Lung (tissue), 12 donors: Measurements from ENCODE around the gene POLR3E. TPM values are rescaled to one million over a fixed set of nuclear protein-coding genes. Genes with fewer than 3 reads are reported as not detected.

Experiments
- ATAC-seq: fragments of 200-7000 bp; cut with Tn5 transposase; one replicate; pipeline ENCODE4 v1.9.1; 2020; ENCODE audit warnings: moderate number of reproducible peaks; ENCODE audit not compliant: insufficient read depth, low FRiP score
- DNase-seq, 3 donors: peaks; one replicate each; pipeline ENCODE4 v3.0.0-alpha.2; 2013 to 2017
- H3K27ac ChIP-seq, 2 donors: one replicate each; pipeline ENCODE4 v1.5.1; 2013; ENCODE audit warnings: mild to moderate bottlenecking in 2 of 2, moderate library complexity in 2 of 2, control low read depth in 1 of 2, inconsistent platforms in 1 of 2, low read depth in 1 of 2, low read length in 1 of 2
- H3K27me3 ChIP-seq, 3 donors: one replicate each; pipeline ENCODE4 v1.5.1; 2013; ENCODE audit warnings: low read length in 2 of 3; ENCODE audit not compliant: control insufficient read depth in 3 of 3, insufficient read depth in 3 of 3
- H3K36me3 ChIP-seq, 4 donors: one replicate each; pipeline ENCODE4 v1.5.1; 2013; ENCODE audit warnings: low read length in 4 of 4, mild to moderate bottlenecking in 1 of 4, moderate library complexity in 1 of 4; ENCODE audit not compliant: control insufficient read depth in 4 of 4, insufficient read depth in 4 of 4
- H3K4me1 ChIP-seq, 5 donors: one replicate each; pipeline ENCODE4 v1.5.1; 2013; ENCODE audit warnings: low read length in 5 of 5, mild to moderate bottlenecking in 2 of 5, moderate library complexity in 1 of 5; ENCODE audit not compliant: control insufficient read depth in 5 of 5, insufficient read depth in 5 of 5
- H3K4me3 ChIP-seq: one replicate; pipeline ENCODE4 v1.5.1; 2013; ENCODE audit warnings: mild to moderate bottlenecking, control low read depth, moderate library complexity
- H3K9ac ChIP-seq, 2 donors: one replicate each; pipeline ENCODE4 v1.5.1; 2013; ENCODE audit warnings: low read length in 2 of 2, control low read depth in 1 of 2; ENCODE audit not compliant: insufficient read depth in 1 of 2
- H3K9me3 ChIP-seq, 4 donors: one replicate each; pipeline ENCODE4 v1.5.1; 2013; ENCODE audit warnings: low read length in 3 of 4, mild to moderate bottlenecking in 1 of 4, moderate library complexity in 1 of 4; ENCODE audit not compliant: control insufficient read depth in 4 of 4, insufficient read depth in 3 of 4
- CTCF ChIP-seq: IDR thresholded peaks from 2 replicates; pipeline ENCODE4 v1.5.1; 2012; ENCODE audit warnings: mild to moderate bottlenecking; ENCODE audit errors: control extremely low read depth, extremely low read depth
- WGBS, 2 donors: extraction: QIAGEN DNeasy Blood & Tissue Kit; methylation state at CpG; one replicate each; pipeline ENCODE4 v1.1.7; 2013; 5-methylcytosine and 5-hydroxymethylcytosine counted together
- polyA plus RNA-seq, 2 donors: library from polyadenylated mRNA; stranded (reverse); fragments of 200-250 nt; gene quantifications; one replicate each; pipeline ENCODE4 v1.2.1, GENCODE V29; 2013
- total RNA-seq, 2 donors: library from RNA; depleted of rRNA in 1 of 2; stranded (reverse); fragments of >200 nt in 1 of 2; gene quantifications; one replicate each; pipeline ENCODE4 v1.2.1, GENCODE V29; 2014 to 2021
- donor health status: control.
- donor health status: control.
- donor health status: Bipolar disorder and iron deficiency.
- donor health status: healthy.
- donor health status: DM: yes; HTN: yes; CAD: no.

POLR3E gene
- total and polyA plus RNA-seq, 4 donors: 23.2 to 44.3 (median 34.0) TPM

DNA sequence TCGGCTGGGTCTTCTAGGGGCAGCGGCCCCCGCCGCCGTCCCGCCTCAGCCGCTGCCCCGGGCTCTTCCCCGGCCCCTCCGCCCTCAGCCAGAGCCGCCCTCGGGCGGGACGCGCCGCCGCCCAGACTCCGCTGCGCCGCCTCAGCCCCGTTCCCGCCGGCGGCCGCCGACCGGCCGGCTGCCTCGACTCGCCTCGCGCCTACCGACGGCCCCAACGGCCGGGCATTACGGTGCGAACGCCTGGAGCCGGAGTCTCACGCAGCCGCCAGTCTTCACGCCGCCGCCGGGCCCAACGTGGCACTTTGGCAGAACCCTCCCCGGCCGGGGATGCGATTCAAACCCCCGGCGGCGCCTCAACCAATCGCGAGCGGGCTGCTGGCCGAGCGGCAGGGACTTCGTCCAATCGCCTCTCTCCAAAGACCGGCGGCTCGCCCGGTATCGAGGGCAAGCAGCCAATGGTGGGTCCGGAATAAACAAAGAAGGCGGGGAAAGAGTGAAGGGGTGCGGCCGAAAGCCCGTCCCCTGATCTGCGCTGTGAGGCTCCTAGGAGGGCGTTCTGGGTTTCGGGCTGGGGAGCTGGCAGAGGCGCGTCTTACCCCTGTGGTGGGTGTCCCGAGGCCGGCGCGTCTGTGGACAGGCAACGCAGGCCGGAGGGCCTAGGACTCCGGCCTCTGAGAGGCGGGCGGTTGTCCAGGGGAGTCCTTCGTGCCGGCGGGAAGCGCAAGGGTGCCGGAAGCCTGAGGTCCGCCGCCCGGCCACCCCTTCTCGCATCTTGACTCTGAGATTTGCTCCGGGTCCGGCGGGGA lies 77.3 kb downstream of the POLR3E start, which contains the start of gene CDR2:
CDR2 (minus strand) TSS at position 309 of the 806 bp plus-strand sequence. CDS start 310 bp downstream, outside the sequence.
- DNase-seq (peak; percentile 98 to 99 (median 99)), ATAC-seq (peak; percentile 94)
- Histone ChIP-seq H3K4me1 (peaks cover 0 to 34% (median 10%) of the 10 kb centered on the region in 5 donors), H3K9me3 (no peaks in the 10 kb centered on the region), H3K4me3 (peak within 1 kb of the TSS; percentile 88), H3K27me3 (no peaks in the 10 kb centered on the region), H3K27ac (peak within 1 kb of the TSS; percentile 72 to 85), H3K36me3 (no peaks in the 10 kb centered on the region), H3K9ac (peak within 1 kb of the TSS; percentile 29 to 72)
- WGBS, 2 donors: 1% methylated on average over 89 to 96 of the region's 96 CpGs
- TF ChIP-seq CTCF: no peak

DNA sequence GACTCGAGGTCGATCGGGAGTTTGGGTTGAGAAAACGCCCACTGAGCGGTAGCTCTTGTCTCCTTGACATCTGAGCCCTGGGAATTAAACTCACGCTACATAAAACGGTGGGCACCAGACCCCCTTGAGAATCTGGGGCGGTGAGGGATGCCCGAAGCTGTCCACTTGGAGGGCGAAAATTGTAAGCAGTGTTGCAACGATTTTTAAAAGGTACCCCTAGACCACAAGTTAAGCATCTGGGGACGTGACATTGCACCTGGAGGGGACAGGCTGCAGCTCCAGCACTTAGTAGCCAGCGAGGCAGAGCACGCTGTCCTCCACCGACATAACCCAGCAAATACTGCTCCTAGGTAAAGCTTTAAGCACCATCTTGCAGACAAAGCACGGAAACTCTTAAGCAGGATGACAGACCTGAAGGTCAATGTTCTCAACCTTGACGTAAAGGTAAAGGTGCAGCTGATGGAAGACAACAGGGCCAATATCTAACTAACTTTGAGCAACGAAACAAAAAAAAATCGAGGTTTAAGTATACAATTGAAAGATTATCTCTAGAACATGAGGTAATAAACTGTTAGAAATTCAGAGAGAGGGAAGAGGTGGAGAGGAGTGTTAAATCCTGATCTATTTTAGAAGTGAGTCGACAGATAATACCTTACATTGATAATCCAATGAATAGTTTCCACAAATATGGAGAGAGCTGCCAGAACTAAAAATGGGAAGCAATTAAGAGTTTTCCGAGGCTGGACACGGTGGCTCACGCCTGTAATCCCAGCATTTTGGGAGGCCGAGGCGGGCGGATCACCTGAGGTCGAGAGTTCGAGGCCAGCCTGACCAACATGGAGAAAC lies 78.1 kb downstream of the POLR3E start:
- no peak for ATAC-seq
- no peaks in the 10 kb centered on the region for H3K36me3 ChIP-seq
- H3K9me3 ChIP-seq: no peaks in the 10 kb centered on the region
- no peak overlapping the region for H3K27ac ChIP-seq
- peaks cover under 1 to 26% (median 6%) of the 10 kb centered on the region in 5 donors for H3K4me1 ChIP-seq
- DNase-seq: peak in 1 of 3 donors; percentile 25
- no peak for TF ChIP-seq CTCF
- 36% methylated on average over 28 of the region's 28 CpGs for WGBS, 2 donors
- peak overlapping the region; percentile 71 for H3K4me3 ChIP-seq
- H3K27me3 ChIP-seq: no peaks in the 10 kb centered on the region
- H3K9ac ChIP-seq: peak overlapping the region in 1 of 2 donors; percentile 72

- Histone ChIP-seq H3K4me1 (peaks cover 3 to 26% (median 8%) of the 10 kb centered on the region in 5 donors), H3K9me3 (no peaks in the 10 kb centered on the region), H3K36me3 (no peaks in the 10 kb centered on the region), H3K4me3 (no peak overlapping the region), H3K27ac (no peak overlapping the region), H3K9ac (no peak overlapping the region), H3K27me3 (no peaks in the 10 kb centered on the region)
- TF ChIP-seq CTCF: no peak
- WGBS, 2 donors: 51 to 73% methylated on average over 8 of the region's 8 CpGs
- ATAC-seq (no peak), DNase-seq (no peak)
Observed at GRCh38 chr16:22375963-22376640, 78.9 kb downstream of the POLR3E start.
